Activated CD4-positive, alpha-beta T cell treated with anti-CD3 and anti-CD28 coated beads, Interleukin-10, Interleukin-2, amounts not matched to agents 100 ng/mL and 50 ng/mL, durations not matched to agents 16 hours and 8 hours (primary cell): ENCODE data around the gene DACT2.

Source experiments
- DNase-seq: peaks from one replicate; pipeline ENCODE4 v3.0.0-alpha.2; 2020

The DACT2 gene

DNA sequence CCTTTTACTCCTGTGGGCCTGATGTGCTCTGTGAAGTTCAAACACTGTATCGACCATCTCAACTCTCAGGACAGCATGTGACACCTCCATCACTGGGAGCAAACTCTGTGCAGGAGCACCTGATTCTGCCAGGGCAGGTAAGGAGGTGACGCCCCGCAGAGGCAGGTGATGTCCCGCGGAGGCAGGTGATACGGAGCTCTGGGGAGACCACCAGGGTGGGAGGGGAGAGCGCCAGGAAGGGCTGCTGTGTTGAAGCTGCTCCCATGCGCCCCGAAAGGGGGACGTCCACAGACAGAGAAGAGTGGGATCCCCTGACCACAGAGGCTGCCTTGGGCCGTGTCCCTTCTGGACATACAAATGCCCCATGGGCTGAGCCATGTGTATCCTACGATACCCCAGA lies 58.3 kb downstream of the DACT2 start:
- DNase-seq: no peak

DNA sequence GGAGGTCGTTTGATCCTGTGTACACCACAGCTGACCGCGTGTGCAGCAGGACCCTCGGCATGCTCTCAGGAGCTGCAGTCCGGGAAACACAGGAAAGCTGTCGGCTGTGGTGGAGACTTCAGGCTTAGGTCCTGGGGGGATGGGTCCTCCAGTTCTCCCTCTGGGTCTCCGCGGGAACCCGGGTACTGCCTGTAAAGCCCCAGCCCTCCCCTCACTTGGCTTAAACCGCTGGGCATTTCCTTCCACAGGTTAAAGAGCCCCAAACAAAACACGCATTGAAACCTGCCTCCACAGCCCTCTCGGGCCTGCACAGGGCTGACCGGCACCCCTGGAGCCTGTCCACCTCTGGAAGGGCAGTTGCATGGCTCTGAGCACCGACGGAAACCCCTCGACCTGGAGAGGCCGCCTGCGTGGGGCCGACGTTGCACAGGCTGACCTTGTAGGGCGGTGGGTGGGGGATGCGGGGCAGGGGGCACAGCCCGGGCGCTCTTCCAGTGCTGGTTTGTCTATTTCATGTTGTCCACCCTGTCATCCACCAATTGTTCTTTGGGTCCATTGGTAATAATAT lies 59.1 kb downstream of the DACT2 start:
- DNase-seq: no peak

DNA sequence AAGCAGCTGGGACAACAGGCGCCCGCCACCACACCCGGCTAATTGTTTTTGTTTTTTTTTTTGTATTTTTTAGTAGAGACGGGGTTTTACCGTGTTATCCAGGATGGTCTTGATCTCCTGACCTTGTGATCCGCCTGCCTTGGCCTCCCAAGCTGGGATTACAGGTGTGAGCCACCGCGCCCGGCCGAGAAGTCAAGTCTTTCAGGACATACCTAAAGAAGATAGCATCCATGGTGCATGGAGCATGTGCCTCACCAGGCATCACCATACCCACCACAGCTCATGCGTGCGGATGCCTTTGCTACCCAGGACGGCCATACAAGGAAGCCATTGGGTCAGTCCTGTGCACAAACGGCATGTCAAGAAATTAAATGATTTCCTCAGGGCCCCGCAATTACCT lies 60.8 kb downstream of the DACT2 start:
- DNase-seq: no peak

DNA sequence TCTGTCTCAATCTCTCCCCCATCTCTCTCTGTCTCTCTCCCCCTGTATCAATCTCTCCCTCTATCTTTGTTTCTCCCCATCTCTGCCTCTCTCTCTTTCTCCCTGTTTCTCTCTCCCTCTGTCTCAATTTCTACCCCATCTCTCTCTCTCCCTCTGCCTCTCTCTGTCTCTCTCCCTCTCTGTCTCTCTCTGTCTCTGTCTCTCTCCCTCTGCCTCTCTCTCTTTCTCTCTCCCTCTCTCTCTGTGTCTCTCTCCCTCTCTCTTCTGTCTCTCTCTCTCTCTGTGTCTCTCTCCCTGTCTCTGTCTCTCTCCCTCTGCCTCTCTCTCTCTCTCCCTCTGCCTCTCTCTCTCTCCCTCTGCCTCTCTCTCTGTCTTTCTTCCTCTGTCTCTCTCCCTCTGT lies 62.6 kb downstream of the DACT2 start:
- DNase-seq: no peak
